ENCODE results near the gene SCG5. TPM values are rescaled to one million over a fixed set of nuclear protein-coding genes. Genes with fewer than 3 reads are reported as not detected.

SCG5 gene
- total RNA-seq, 2 experiments from 2014 or later: 3.1 to 3.8 TPM

Other genes with a start within 250 kb of the SCG5 start
- gene GOLGA8K, start 238.4 kb upstream of the SCG5 start, total RNA-seq: under 1 TPM; 0.60 to 0.81 TPM
- gene GOLGA8O, start 186.1 kb upstream of the SCG5 start, total RNA-seq: 1 to 10 TPM; 5.7 to 7.8 TPM
- 10 to 100 TPM; 13.2 to 13.8 TPM for gene GOLGA8N, start 48.3 kb upstream of the SCG5 start, total RNA-seq
- gene ARHGAP11A, start 26.2 kb upstream of the SCG5 start, total RNA-seq: 100 to 1,000 TPM; 134 to 139 TPM
- gene GREM1, start 76.3 kb downstream of the SCG5 start, total RNA-seq: not detected